WTC11 (cell line): ENCODE measurements around the gene KLHL35. TPM values are rescaled to one million over a fixed set of nuclear protein-coding genes. Genes with fewer than 3 reads are reported as not detected.

ENCODE experiments used
- ATAC-seq: fragments of 200-7000 bp; cut with Tn5 transposase; 2 replicates; pipeline ENCODE4 v1.10.0; 2021; ENCODE audit warnings: mild to moderate bottlenecking, moderate library complexity
- CTCF ChIA-PET: fragments of 300-600 bp; sonication (Branson Sonifier 250); formaldehyde crosslinking; loops from one replicate; lab custom pipeline; 2021; ENCODE audit warnings: antibody characterized with exemption; lab: Charles Lee
- POLR2A ChIA-PET: fragments of 350-600 bp; sonication (Branson Sonifier 250); formaldehyde crosslinking; loops from one replicate; lab custom pipeline; 2021; ENCODE audit warnings: antibody characterized with exemption; lab: Charles Lee
- DNase-seq: peaks from one replicate; pipeline ENCODE4 v3.0.0; 2021; ENCODE audit warnings: low spot score
- H3K27ac Mint-ChIP-seq: 2 replicates; pipeline ENCODE4 v1.8.0; 2021; ENCODE audit warnings: mixed read lengths
- H3K27me3 Mint-ChIP-seq: 2 replicates; pipeline ENCODE4 v1.8.0; 2021; ENCODE audit warnings: low read depth, mild to moderate bottlenecking, moderate library complexity, mixed read lengths
- H3K36me3 Mint-ChIP-seq: 2 replicates; pipeline ENCODE4 v1.8.0; 2021; ENCODE audit warnings: mixed read lengths
- H3K4me1 Mint-ChIP-seq: 2 replicates; pipeline ENCODE4 v1.8.0; 2022; ENCODE audit warnings: mixed read lengths
- H3K4me3 Mint-ChIP-seq: 2 replicates; pipeline ENCODE4 v1.8.0; 2021; ENCODE audit warnings: mild to moderate bottlenecking, moderate library complexity, mixed read lengths
- H3K9me3 Mint-ChIP-seq: 2 replicates; pipeline ENCODE4 v1.8.0; 2021; ENCODE audit warnings: mixed read lengths
- ESRRA ChIP-seq: sonication (generic); formaldehyde crosslinking; IDR thresholded peaks from 2 replicates; pipeline ENCODE4 v1.8.1; 2022; ENCODE audit warnings: mild to moderate bottlenecking, missing genetic modification reagents, borderline replicate concordance
- FOXJ3 ChIP-seq: sonication (generic); formaldehyde crosslinking; IDR thresholded peaks from 2 replicates; pipeline ENCODE4 v1.9.0; 2021; ENCODE audit warnings: missing genetic modification reagents, mild to moderate bottlenecking, borderline replicate concordance
- FOXP1 ChIP-seq: sonication (generic); formaldehyde crosslinking; IDR thresholded peaks from 2 replicates; pipeline ENCODE4 v1.8.0; 2022; ENCODE audit warnings: missing genetic modification reagents, mild to moderate bottlenecking, moderate library complexity, borderline replicate concordance
- GTF2I ChIP-seq: fragments of 250-450 bp; sonication (Bioruptor Pico); conservative IDR thresholded peaks from 2 replicates; pipeline ENCODE4 v1.4.0; 2021; ENCODE audit warnings: mild to moderate bottlenecking
- JUN ChIP-seq: sonication (generic); formaldehyde crosslinking; IDR thresholded peaks from 2 replicates; pipeline ENCODE4 v1.8.0; 2023; ENCODE audit warnings: mild to moderate bottlenecking, missing genetic modification reagents
- MYBL2 ChIP-seq: sonication (generic); formaldehyde crosslinking; IDR thresholded peaks from 2 replicates; pipeline ENCODE4 v1.8.1; 2023; ENCODE audit warnings: mild to moderate bottlenecking, moderate library complexity, missing genetic modification reagents
- PREB ChIP-seq: sonication (generic); formaldehyde crosslinking; IDR thresholded peaks from 2 replicates; pipeline ENCODE4 v1.8.1; 2022; ENCODE audit warnings: mild to moderate bottlenecking, missing genetic modification reagents, moderate library complexity, borderline replicate concordance
- SMAD3 ChIP-seq: sonication (generic); formaldehyde crosslinking; IDR thresholded peaks from 2 replicates; pipeline ENCODE4 v1.8.0; 2022; ENCODE audit warnings: missing genetic modification reagents, mild to moderate bottlenecking, borderline replicate concordance
- SMAD4 ChIP-seq: sonication (generic); formaldehyde crosslinking; IDR thresholded peaks from 2 replicates; pipeline ENCODE4 v1.8.0; 2022; ENCODE audit warnings: mild to moderate bottlenecking, missing genetic modification reagents
- STAT6 ChIP-seq: sonication (generic); formaldehyde crosslinking; conservative IDR thresholded peaks from 2 replicates; pipeline ENCODE4 v1.8.1; 2023; ENCODE audit warnings: mild to moderate bottlenecking, low read depth, missing genetic modification reagents, moderate library complexity
- TEAD4 ChIP-seq: sonication (generic); formaldehyde crosslinking; IDR thresholded peaks from 2 replicates; pipeline ENCODE4 v1.8.0; 2022; ENCODE audit warnings: mild to moderate bottlenecking, missing genetic modification reagents
- USF1 ChIP-seq: sonication (generic); formaldehyde crosslinking; IDR thresholded peaks from 2 replicates; pipeline ENCODE4 v1.8.0; 2022; ENCODE audit warnings: mild to moderate bottlenecking, missing genetic modification reagents
- ZNF138 ChIP-seq: sonication (generic); formaldehyde crosslinking; conservative IDR thresholded peaks from 2 replicates; pipeline ENCODE4 v1.8.1; 2022; ENCODE audit warnings: mild to moderate bottlenecking, moderate library complexity, missing genetic modification reagents
- ZNF219 ChIP-seq: sonication (generic); formaldehyde crosslinking; IDR thresholded peaks from 2 replicates; pipeline ENCODE4 v1.8.0; 2023; ENCODE audit warnings: missing genetic modification reagents, mild to moderate bottlenecking, borderline replicate concordance
- ZNF281 ChIP-seq: sonication (generic); formaldehyde crosslinking; IDR thresholded peaks from 2 replicates; pipeline ENCODE4 v1.8.0; 2023; ENCODE audit warnings: mild to moderate bottlenecking, missing genetic modification reagents
- ZNF396 ChIP-seq: fragments of 250-450 bp; sonication (Bioruptor Pico); IDR thresholded peaks from 2 replicates; pipeline ENCODE4 v1.8.0; 2021; ENCODE audit warnings: mild to moderate bottlenecking, moderate library complexity, borderline replicate concordance
- ZSCAN18 ChIP-seq: fragments of 250-450 bp; sonication (Bioruptor Pico); IDR thresholded peaks from 2 replicates; pipeline ENCODE4 v2.1.2; 2022; ENCODE audit warnings: mild to moderate bottlenecking, moderate library complexity
- total RNA-seq: library from RNA; stranded (reverse); gene quantifications from 3 replicates; pipeline ENCODE4 v1.2.3, GENCODE V29; 2021
- TF ChIP-seq, protein P1 (sequence below): fragments of 250-450 bp; sonication (Bioruptor Pico); IDR thresholded peaks from 2 replicates; pipeline ENCODE4 v1.9.0; 2021; ENCODE audit warnings: mild to moderate bottlenecking, borderline replicate concordance
- TF ChIP-seq, protein P2 (sequence below): sonication (generic); formaldehyde crosslinking; IDR thresholded peaks from 2 replicates; pipeline ENCODE4 v1.8.1; 2022; ENCODE audit warnings: low read depth, mild to moderate bottlenecking, moderate library complexity, missing genetic modification reagents, borderline replicate concordance

KLHL35 gene
- total RNA-seq, 1 experiment from 2014 or later = 0.22 TPM

- H3K9me3 Mint-ChIP-seq = peaks cover 3% of the 10 kb centered on the region; the same call in 1 of the 2 replicates
- DNase-seq = no peak
- H3K27ac Mint-ChIP-seq = peak overlapping the region; percentile 92
- H3K4me3 Mint-ChIP-seq = peak overlapping the region; percentile 100
- ChIA-PET CTCF (no interaction called here), POLR2A (no interaction called here)
- H3K4me1 Mint-ChIP-seq = peaks cover 44% of the 10 kb centered on the region
- ATAC-seq = no peak
- no peaks in the 10 kb centered on the region for H3K27me3 Mint-ChIP-seq
- H3K36me3 Mint-ChIP-seq = peaks cover 85% of the 10 kb centered on the region
- TF ChIP-seq ZNF396 (CRISPR knock-in tag) (no peak), SMAD4 (no peak), SMAD3 (no peak), ZSCAN18 (no peak), FOXP1 (CRISPR knock-in tag) (no peak), TEAD4 (CRISPR knock-in tag) (no peak), ZNF219 (CRISPR knock-in tag) (no peak)
- TF ChIP-seq, protein P1, sequence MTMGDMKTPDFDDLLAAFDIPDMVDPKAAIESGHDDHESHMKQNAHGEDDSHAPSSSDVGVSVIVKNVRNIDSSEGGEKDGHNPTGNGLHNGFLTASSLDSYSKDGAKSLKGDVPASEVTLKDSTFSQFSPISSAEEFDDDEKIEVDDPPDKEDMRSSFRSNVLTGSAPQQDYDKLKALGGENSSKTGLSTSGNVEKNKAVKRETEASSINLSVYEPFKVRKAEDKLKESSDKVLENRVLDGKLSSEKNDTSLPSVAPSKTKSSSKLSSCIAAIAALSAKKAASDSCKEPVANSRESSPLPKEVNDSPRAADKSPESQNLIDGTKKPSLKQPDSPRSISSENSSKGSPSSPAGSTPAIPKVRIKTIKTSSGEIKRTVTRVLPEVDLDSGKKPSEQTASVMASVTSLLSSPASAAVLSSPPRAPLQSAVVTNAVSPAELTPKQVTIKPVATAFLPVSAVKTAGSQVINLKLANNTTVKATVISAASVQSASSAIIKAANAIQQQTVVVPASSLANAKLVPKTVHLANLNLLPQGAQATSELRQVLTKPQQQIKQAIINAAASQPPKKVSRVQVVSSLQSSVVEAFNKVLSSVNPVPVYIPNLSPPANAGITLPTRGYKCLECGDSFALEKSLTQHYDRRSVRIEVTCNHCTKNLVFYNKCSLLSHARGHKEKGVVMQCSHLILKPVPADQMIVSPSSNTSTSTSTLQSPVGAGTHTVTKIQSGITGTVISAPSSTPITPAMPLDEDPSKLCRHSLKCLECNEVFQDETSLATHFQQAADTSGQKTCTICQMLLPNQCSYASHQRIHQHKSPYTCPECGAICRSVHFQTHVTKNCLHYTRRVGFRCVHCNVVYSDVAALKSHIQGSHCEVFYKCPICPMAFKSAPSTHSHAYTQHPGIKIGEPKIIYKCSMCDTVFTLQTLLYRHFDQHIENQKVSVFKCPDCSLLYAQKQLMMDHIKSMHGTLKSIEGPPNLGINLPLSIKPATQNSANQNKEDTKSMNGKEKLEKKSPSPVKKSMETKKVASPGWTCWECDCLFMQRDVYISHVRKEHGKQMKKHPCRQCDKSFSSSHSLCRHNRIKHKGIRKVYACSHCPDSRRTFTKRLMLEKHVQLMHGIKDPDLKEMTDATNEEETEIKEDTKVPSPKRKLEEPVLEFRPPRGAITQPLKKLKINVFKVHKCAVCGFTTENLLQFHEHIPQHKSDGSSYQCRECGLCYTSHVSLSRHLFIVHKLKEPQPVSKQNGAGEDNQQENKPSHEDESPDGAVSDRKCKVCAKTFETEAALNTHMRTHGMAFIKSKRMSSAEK (CRISPR knock-in tag) = peak; percentile 13; the same call in 1 of the 2 replicates
Observed at GRCh38 chr11:75403037-75403436, 30.0 kb downstream of the KLHL35 start.

DNA sequence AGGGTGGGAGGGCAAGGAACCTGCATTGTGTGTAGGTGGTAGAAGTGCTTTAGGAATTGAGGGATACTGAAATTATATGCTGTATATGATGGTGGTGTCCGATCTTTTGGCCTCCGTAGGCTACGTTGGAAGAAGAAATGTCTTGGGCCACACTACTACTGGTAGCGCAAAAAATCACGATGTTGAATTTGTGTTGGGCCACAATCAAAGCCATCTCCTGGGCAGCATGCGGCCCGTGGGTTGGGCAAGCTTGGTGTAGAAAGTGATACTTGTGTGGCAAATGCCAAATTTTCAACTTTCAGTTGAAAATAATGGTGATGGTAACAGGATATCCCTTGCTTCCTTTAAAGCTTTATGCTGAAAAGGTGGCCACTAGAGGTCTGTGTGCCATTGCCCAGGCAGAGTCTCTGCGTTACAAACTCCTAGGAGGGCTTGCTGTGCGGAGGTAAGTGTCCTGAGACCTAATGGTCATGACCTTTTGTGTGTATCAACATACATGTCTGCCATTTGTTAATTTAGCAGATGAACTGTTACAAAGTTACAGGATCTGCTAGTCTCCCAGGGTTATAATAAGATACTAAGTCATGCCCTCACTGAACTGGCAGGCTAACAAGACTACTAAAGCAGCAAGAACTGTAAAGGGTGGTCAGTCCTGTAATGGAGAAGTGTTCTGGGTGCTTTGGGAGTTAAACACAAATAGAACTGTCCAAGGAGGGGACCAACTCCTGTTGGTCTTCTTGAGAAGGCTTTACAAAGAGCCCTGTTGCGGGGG is 30.8 kb downstream of the KLHL35 start:
- no peaks in the 10 kb centered on the region for H3K27me3 Mint-ChIP-seq
- no peak for TF ChIP-seq ESRRA (CRISPR knock-in tag)
- TF ChIP-seq PREB = no peak
- TF ChIP-seq ZNF396 (CRISPR knock-in tag) = no peak
- TF ChIP-seq STAT6 (CRISPR knock-in tag) = no peak
- TF ChIP-seq GTF2I (CRISPR knock-in tag) = no peak
- TF ChIP-seq ZNF138 (CRISPR knock-in tag) = no peak
- TF ChIP-seq FOXJ3 (CRISPR knock-in tag) = no peak
- no peak for TF ChIP-seq JUN
- TF ChIP-seq, protein P2, sequence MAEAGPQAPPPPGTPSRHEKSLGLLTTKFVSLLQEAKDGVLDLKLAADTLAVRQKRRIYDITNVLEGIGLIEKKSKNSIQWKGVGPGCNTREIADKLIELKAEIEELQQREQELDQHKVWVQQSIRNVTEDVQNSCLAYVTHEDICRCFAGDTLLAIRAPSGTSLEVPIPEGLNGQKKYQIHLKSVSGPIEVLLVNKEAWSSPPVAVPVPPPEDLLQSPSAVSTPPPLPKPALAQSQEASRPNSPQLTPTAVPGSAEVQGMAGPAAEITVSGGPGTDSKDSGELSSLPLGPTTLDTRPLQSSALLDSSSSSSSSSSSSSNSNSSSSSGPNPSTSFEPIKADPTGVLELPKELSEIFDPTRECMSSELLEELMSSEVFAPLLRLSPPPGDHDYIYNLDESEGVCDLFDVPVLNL (CRISPR knock-in tag) = no peak
- TF ChIP-seq MYBL2 = no peak
- TF ChIP-seq USF1 (CRISPR knock-in tag) = no peak
- no peak for TF ChIP-seq ZNF281 (CRISPR knock-in tag)

More for the DNA sequence above, 30.8 kb downstream of the KLHL35 start:
- H3K36me3 Mint-ChIP-seq = peaks cover 79% of the 10 kb centered on the region
- peak overlapping the region; percentile 100 for H3K4me3 Mint-ChIP-seq
- DNase-seq (no peak), ATAC-seq (no peak)
- ChIA-PET POLR2A (no interaction called here), CTCF (no interaction called here)
- H3K4me1 Mint-ChIP-seq = peaks cover 40% of the 10 kb centered on the region
- H3K27ac Mint-ChIP-seq = peak overlapping the region; percentile 92
- no peaks in the 10 kb centered on the region for H3K9me3 Mint-ChIP-seq
